ENCODE measurements around the gene TBCC. TPM values are rescaled to one million over a fixed set of nuclear protein-coding genes. Genes with fewer than 3 reads are reported as not detected.
"Not testable (repeated sequence)": the region's sequence is repeated elsewhere in the genome, so short reads cannot be mapped to it uniquely, and the experiment has no call there.

TBCC gene
- total RNA-seq, 4 donors from 2014 or later, result 5.2 to 43.3 (median 27.3) TPM

GRCh38 chr6:42778122-42778521 is 32.2 kb upstream of the TBCC start:
- in situ Hi-C loops (cut with MboI; ENCODE audit: low pct_ligation_motif_present in 1 of 4, low pct_unique_long_range_greater_than_20kb in 1 of 4, low sequenced_read_pairs in 3 of 4) (no loop called here), intact Hi-C loops (cut with DNase I; ENCODE audit: low total_unique reads) (no loop called here)
- H3K36me3 ChIP-seq, result no peaks in the 10 kb centered on the region
- DNase-seq, result no peak
- peak overlapping the region; percentile 38 to 75 (median 70) for H3K27ac ChIP-seq
- WGBS, 2 donors (ENCODE audit: low coverage in 1 of 2), result 70 to 78% methylated on average over 1 to 2 of the region's 2 CpGs
- H3K4me1 ChIP-seq, result peaks cover 22 to 72% (median 44%) of the 10 kb centered on the region in 4 donors
- no peak overlapping the region for H3K4me3 ChIP-seq
- no peak for TF ChIP-seq EP300 (IDR thresholded peaks at IDR 0.05; ENCODE audit: low read depth)
- no peak for TF ChIP-seq CTCF (IDR thresholded peaks at IDR 0.05)
- no peak for TF ChIP-seq POLR2A (IDR thresholded peaks at IDR 0.05)
- TF ChIP-seq POLR2AphosphoS5 (IDR thresholded peaks at IDR 0.05), result no peak
- no peaks in the 10 kb centered on the region for H3K27me3 ChIP-seq
- H3K9me3 ChIP-seq, result no peaks in the 10 kb centered on the region

- TF ChIP-seq EP300 (IDR thresholded peaks at IDR 0.05; ENCODE audit: low read depth), result no peak
- TF ChIP-seq POLR2AphosphoS5 (IDR thresholded peaks at IDR 0.05), result no peak
- no peak for TF ChIP-seq POLR2A (IDR thresholded peaks at IDR 0.05)
- no peak for TF ChIP-seq CTCF (IDR thresholded peaks at IDR 0.05)
- H3K36me3 ChIP-seq, result no peaks in the 10 kb centered on the region
- no peak overlapping the region for H3K4me3 ChIP-seq
- intact Hi-C loops (cut with DNase I; ENCODE audit: low total_unique reads), result no loop called here
- H3K9me3 ChIP-seq, result no peaks in the 10 kb centered on the region
- peaks cover 22 to 72% (median 44%) of the 10 kb centered on the region in 4 donors for H3K4me1 ChIP-seq
- peak overlapping the region; percentile 38 to 75 (median 70) for H3K27ac ChIP-seq
- no peaks in the 10 kb centered on the region for H3K27me3 ChIP-seq
- 44 to 64% methylated on average over 1 to 2 of the region's 2 CpGs for WGBS, 2 donors (ENCODE audit: low coverage in 1 of 2)
- in situ Hi-C loops (cut with MboI; ENCODE audit: low pct_ligation_motif_present in 1 of 4, low pct_unique_long_range_greater_than_20kb in 1 of 4, low sequenced_read_pairs in 3 of 4), result no loop called here
- no peak for DNase-seq
Observed at GRCh38 chr6:42777126-42777822, 31.4 kb upstream of the TBCC start.

- peak overlapping the region in 1 of 4 donors; percentile 7 for H3K4me3 ChIP-seq
- 71 to 81% methylated on average over 1 to 10 of the region's 10 CpGs for WGBS, 2 donors (ENCODE audit: low coverage in 1 of 2)
- H3K36me3 ChIP-seq; H3K9me3 ChIP-seq; in situ Hi-C loops (cut with MboI; ENCODE audit: low pct_ligation_motif_present in 1 of 4, low pct_unique_long_range_greater_than_20kb in 1 of 4, low sequenced_read_pairs in 3 of 4); intact Hi-C loops (cut with DNase I; ENCODE audit: low total_unique reads); H3K27me3 ChIP-seq: not testable (repeated sequence)
- TF ChIP-seq POLR2A (IDR thresholded peaks at IDR 0.05) (peak; percentile 20), POLR2AphosphoS5 (IDR thresholded peaks at IDR 0.05) (peak in 2 of 3 donors; percentile 16 to 32)
- peak; percentile 56 for DNase-seq
- peaks cover 16 to 60% (median 36%) of the 10 kb centered on the region in 4 donors for H3K4me1 ChIP-seq
- H3K27ac ChIP-seq, result peak overlapping the region; percentile 63 to 75 (median 71)
Observed at GRCh38 chr6:42774821-42775487, 29.1 kb upstream of the TBCC start.

- H3K4me1 ChIP-seq, result peaks cover 13 to 53% (median 32%) of the 10 kb centered on the region in 4 donors
- intact Hi-C loops (cut with DNase I; ENCODE audit: low total_unique reads) (no loop called here), in situ Hi-C loops (cut with MboI; ENCODE audit: low pct_ligation_motif_present in 1 of 4, low pct_unique_long_range_greater_than_20kb in 1 of 4, low sequenced_read_pairs in 3 of 4) (no loop called here)
- H3K9me3 ChIP-seq, result no peaks in the 10 kb centered on the region
- WGBS, 2 donors (ENCODE audit: low coverage in 1 of 2), result 71 to 89% methylated on average over 4 of the region's 4 CpGs
- peak overlapping the region; percentile 63 to 75 (median 71) for H3K27ac ChIP-seq
- no peaks in the 10 kb centered on the region for H3K27me3 ChIP-seq
- TF ChIP-seq POLR2AphosphoS5 (IDR thresholded peaks at IDR 0.05), result no peak
- TF ChIP-seq POLR2A (IDR thresholded peaks at IDR 0.05), result no peak
- no peak for TF ChIP-seq CTCF (IDR thresholded peaks at IDR 0.05)
- no peak for TF ChIP-seq EP300 (IDR thresholded peaks at IDR 0.05; ENCODE audit: low read depth)
- no peaks in the 10 kb centered on the region for H3K36me3 ChIP-seq
- H3K4me3 ChIP-seq, result no peak overlapping the region
- DNase-seq, result no peak
Observed at GRCh38 chr6:42774201-42774600, 28.3 kb upstream of the TBCC start.
